Endothelial cell of umbilical vein (primary cell): Measurements from ENCODE around the gene NSL1.

Experiments
- EZH2 ChIP-seq: IDR thresholded peaks from 2 replicates; pipeline ENCODE4 v1.6.1; 2012; ENCODE audit warnings: borderline replicate concordance, low read depth, mild to moderate bottlenecking, moderate library complexity, low read length, inconsistent platforms; ENCODE audit not compliant: severe bottlenecking
- MYC ChIP-seq: IDR thresholded peaks from one replicate; pipeline ENCODE4 v1.6.1; 2011; ENCODE audit warnings: mild to moderate bottlenecking, low read depth, low read length
- POLR2A ChIP-seq: IDR thresholded peaks from 2 replicates; pipeline ENCODE4 v1.6.1; 2012; ENCODE audit warnings: low read depth, mild to moderate bottlenecking, control low read depth, low read length
- POLR2AphosphoS5 ChIP-seq: IDR thresholded peaks from 2 replicates; pipeline ENCODE4 v1.6.1; 2012; ENCODE audit warnings: low read depth, mild to moderate bottlenecking, control low read depth, low read length, moderate library complexity; ENCODE audit not compliant: insufficient read depth
- TF ChIP-seq, protein P1 (sequence below), 2 donors: IDR thresholded peaks; 1 replicate in 1 of 2; 2 replicates in 1 of 2; pipeline ENCODE4 v1.5.1; 2011; ENCODE audit warnings: low read length in 2 of 2, mild to moderate bottlenecking in 2 of 2, moderate library complexity in 2 of 2, control low read depth in 1 of 2, inconsistent platforms in 1 of 2, low read depth in 1 of 2; ENCODE audit not compliant: insufficient read depth in 1 of 2; ENCODE audit errors: extremely low read depth in 1 of 2
- TF ChIP-seq, protein P2 (sequence below): IDR thresholded peaks from 2 replicates; pipeline ENCODE4 v1.6.1; 2011; ENCODE audit not compliant: insufficient read depth, insufficient read length

DNA sequence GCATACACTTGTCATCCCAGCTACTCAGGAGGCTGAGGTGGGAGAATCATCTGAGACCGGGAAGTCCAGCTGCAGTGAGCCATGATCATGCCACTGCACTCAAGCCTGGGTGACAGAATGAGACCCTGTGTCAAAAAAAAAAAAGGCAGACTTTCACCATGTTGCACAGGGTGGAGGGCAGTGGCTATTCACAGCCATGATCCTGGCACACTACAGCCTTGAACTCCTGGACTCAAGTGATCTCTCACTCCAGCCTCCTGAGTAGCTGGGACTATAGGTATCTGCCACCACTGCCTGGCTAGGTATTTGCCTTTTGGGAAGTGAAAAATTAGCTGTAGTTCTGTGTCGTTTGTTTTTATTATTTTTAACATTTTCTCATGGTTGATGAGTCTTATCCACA is 36.8 kb upstream of the NSL1 start:
- TF ChIP-seq, protein P1, sequence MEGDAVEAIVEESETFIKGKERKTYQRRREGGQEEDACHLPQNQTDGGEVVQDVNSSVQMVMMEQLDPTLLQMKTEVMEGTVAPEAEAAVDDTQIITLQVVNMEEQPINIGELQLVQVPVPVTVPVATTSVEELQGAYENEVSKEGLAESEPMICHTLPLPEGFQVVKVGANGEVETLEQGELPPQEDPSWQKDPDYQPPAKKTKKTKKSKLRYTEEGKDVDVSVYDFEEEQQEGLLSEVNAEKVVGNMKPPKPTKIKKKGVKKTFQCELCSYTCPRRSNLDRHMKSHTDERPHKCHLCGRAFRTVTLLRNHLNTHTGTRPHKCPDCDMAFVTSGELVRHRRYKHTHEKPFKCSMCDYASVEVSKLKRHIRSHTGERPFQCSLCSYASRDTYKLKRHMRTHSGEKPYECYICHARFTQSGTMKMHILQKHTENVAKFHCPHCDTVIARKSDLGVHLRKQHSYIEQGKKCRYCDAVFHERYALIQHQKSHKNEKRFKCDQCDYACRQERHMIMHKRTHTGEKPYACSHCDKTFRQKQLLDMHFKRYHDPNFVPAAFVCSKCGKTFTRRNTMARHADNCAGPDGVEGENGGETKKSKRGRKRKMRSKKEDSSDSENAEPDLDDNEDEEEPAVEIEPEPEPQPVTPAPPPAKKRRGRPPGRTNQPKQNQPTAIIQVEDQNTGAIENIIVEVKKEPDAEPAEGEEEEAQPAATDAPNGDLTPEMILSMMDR (IDR thresholded peaks at IDR 0.05; ENCODE audit: extremely low read depth in 1 of 2, insufficient read depth in 1 of 2, low read depth in 1 of 2, low read length in 2 of 2): no peak
- no peak for TF ChIP-seq EZH2
- no peak for TF ChIP-seq POLR2A
- TF ChIP-seq POLR2AphosphoS5: no peak
- TF ChIP-seq, protein P2, sequence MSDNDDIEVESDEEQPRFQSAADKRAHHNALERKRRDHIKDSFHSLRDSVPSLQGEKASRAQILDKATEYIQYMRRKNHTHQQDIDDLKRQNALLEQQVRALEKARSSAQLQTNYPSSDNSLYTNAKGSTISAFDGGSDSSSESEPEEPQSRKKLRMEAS: no peak
- no peak for TF ChIP-seq MYC
